H54 (cell line): ENCODE results near the gene B3GNT5.
A peak's percentile ranks its signal among the peaks of the same experiment; 100 is the strongest.

Experiments
- DNase-seq: peaks from one replicate; pipeline ENCODE4 v3.0.0; 2011; ENCODE audit warnings: low spot score, mixed read lengths; ENCODE audit not compliant: insufficient read length
- FAIRE-seq: peaks from 3 replicates; lab custom pipeline; 2011; peaks lifted over from hg19 to GRCh38; lab: Jason Lieb, UNC
- POLR2A ChIP-seq: IDR thresholded peaks from 2 replicates; pipeline ENCODE4 v1.6.1; 2011; ENCODE audit warnings: low read depth, mild to moderate bottlenecking, low read length

The B3GNT5 gene

DNA sequence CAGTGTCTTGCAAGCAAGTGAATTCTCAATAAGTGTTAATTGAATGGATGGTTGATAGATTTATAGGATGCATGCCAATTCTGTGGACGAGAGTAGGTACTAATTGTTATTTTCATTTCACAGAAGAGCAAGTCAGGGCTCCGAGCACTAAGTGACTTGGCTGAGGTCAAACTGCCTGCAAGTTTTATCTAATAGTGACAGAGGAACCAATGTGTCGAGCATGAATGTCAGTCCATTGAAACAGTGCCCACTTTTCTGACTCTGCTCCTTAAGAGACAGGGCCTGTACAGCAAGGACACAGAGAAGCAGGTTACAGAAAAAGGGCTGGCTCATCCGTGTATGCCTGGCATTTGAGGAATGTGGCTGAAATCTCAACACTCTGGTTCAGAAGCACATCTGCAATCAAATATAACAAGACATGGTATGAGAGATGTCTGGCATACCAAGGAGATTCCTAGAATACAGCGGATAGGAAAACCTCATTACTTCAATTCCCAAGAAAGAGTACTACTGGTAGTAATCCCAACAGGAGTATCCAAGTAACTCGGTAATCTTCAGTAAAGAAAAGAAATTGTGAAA is 6.0 kb upstream of the B3GNT5 start:
- no peak for TF ChIP-seq POLR2A
- FAIRE-seq (peak; percentile 61), DNase-seq (no peak)

DNA sequence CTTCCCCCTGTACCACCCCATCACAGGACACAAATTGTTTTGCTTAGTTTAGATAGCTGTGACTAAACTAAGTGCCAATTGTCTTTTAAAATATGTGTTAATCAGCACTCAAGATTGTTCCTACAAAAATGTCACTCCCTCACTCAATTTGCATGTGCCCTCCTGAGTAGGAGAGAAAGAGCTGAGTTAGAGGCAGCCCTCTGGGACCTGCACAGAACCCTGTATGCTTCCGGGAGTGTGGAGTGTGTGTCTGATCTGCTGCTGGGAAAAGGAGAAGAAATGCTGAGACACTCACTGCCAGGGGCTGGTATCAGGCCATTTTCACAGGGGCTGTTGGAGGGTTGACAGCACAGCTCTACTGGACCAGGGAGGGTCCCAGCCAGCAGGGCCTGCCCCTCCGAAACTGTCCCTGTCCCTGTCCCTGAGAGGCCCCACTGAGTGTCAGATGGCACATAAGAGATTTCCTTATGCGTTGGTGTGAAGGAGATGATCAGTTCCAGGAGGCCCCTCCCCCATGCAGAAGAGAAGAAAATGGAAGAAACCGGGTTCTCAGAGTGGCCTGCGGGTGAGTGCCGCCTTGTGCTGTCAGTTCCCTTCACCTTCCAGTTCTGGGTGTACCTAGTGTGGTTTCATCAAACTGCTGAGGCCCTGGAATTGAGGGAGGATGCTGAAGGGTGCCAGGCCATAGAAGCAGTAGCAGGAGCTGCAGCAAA is 3.9 kb upstream of the B3GNT5 start:
- no peak for TF ChIP-seq POLR2A
- DNase-seq (no peak), FAIRE-seq (no peak)

DNA sequence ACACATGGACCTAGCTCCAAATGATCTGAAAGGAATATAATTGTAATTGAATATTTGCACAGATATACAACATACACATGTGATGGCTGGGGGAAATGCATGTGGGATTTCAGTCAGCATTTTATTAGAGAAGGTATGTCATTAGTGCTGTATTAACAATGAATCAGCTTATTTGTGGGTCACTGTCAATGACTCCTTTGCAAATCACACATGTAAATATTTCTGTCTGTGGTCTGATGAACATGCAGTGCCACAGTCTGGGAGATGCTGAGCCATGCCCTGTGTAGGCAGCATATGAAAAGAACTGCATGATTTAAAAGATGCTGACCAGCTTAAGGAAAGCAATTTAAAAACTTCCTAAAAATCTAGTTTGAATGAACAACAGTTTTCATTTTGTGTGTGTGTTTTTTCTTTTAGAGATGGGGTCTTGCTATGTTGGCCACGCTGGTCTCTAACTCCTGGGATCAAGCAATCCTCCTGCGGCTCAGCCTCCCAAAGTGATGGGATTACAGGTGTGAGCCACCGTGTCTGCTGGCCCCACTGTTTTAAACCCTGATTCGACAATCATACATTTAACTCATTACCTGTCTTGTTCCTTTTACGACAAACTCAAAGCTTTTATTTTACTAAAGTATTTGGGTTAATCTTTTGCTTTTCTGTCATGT is 803 bp upstream of the B3GNT5 start:
- no peak for FAIRE-seq
- DNase-seq: no peak
- TF ChIP-seq POLR2A: no peak

DNA sequence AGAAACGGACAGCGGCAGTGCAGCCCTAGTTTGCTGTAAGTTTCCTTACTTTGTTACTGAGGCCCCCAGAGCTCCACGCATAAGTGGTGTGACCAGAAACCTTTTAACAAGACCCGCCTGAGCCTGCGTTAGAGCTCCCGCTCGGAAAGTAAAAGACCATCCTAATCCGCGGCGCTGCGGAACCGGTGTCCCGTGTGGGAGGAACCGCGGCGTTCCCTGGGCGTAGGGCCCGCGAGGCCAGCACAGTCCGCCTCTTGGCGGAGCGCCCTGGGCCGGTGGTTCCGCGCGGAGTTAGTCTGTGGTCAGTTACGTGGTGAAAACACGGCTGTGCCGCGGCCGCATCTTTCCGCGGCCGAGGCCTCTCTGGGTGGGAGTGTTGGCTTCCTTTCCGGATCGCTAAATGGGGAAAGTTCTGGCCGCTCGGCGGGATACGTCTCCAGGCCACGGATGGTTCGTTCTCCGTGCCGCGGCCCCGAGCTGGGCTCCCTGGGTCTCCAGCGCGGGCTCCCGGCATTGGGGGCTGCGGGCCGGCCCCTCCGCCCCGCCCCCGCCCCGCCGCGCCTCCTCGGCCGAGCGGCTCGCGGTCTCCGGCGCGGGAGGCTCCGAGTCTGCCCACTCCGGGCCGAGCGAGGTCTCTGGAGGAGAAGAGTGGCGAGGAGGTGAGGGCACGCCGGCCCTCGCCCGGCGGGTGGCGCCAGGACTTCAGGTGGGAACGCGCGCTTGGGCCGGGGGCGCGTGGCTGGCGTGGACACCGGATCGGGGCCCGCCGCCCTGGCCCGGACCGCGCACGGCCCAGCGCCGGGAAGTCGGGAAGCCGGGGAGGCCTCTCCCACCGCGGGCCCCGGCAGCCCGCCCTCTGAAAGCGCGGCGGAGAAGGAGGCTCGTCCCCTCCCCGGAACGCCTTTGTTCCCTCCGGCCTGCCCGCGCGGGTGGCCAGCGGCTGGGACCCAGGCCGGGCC is 754 bp downstream of the B3GNT5 start:
- TF ChIP-seq POLR2A: 0 out of 2 replicates have a peak, but pooled peaks have one; percentile 17
- FAIRE-seq (no peak), DNase-seq (peak; percentile 38)

DNA sequence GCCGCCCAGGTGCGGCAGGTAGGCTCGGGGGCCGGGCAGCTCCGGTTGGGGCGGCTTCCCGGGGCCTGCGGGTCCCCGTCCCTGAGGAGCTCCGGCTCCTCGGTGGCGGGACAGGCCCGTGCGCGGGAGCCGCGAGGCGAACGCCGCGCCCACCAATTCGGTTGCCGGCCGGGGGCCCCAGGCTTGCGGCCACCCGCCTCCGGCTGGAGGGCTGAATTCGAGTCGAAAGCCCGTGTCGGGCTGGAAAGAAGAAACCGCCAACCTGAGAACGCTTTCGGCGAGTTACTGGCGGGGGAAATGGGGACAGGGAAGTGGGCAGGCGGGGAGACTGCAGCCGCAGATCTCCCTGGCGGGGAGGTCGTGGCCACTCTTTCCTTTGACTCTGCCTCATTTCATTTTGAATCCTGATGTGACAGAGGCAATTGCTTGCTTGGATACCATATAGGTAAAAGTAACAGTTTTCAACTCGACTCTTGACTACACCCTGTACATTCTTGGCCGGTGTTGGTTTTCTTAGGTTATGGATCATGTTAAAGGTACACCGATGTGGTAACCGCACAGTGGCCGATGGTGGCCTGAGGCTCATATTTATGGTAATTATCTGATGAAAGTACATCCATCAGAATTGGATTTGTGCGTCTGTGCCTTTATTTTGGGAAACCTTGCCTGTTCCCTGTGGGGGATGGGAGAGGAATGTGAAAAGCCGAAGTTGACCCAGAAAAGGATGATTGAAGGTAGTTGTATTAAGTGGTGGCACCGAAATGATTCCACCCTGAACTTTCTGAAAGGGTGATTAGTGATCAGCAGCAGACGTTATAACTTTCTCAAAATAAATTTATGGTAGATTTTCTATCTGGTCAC is 1.7 kb downstream of the B3GNT5 start:
- no peak for TF ChIP-seq POLR2A
- DNase-seq: no peak
- FAIRE-seq: no peak

DNA sequence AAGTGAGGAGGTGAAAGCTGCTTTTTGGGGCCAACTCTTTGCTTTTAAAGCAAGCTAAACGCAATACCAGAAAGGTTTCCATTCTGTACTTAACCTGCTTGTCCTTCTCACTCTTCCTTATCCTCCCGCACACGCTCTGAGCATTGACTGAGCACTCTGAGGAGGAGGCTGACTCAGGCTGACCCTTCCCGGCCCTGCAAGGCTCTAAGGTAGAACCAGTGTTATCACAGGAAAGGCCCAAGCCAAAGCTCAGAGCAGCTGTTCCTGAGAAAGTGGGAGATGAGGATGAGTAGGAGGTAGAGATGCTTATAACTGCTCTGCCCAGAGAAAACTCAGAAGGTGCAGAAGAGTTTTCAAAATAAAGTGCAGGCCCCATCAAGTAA is 2.3 kb downstream of the B3GNT5 start:
- FAIRE-seq: peak; percentile 89
- TF ChIP-seq POLR2A: no peak
- no peak for DNase-seq

DNA sequence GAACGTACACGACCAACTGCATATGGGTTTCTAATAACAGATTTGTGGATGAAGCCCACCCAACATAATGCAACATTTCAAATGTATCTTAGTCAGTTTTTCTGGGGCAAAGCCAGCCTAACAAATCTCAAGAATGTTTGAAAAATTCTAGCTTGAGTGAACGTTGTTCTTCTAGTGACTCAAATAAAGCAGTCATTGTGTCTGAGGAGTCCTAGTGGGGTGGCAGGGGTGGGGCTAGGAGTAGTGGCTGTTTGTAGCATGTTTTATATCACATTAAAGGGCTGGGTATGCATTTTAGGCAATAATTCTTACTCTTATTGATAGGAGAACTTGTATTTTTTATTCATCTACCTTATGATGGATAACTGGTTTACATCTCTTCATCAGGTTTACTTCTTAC is 6.0 kb downstream of the B3GNT5 start:
- TF ChIP-seq POLR2A: no peak
- DNase-seq (no peak), FAIRE-seq (peak; percentile 90)

DNA sequence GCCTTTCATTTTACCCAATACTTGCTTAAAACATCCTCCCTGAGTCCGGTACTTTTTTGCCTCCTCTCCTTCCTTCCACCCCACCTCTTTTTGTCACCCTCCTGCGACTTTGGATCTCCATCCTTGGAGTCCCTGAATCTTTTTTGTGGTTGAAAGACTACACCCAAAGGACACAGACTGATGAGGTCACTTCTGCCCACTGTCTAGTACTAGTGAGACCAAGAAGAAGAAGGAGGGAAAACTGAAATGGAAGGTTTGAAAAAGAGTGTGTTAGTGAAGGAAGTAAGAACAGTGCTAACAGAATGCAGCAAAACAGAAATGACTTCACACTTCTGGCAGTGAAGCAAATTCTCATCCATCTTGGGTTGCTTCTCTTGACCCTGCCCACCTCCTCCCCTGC is 6.6 kb downstream of the B3GNT5 start:
- FAIRE-seq (peak; percentile 85), DNase-seq (no peak)

DNA sequence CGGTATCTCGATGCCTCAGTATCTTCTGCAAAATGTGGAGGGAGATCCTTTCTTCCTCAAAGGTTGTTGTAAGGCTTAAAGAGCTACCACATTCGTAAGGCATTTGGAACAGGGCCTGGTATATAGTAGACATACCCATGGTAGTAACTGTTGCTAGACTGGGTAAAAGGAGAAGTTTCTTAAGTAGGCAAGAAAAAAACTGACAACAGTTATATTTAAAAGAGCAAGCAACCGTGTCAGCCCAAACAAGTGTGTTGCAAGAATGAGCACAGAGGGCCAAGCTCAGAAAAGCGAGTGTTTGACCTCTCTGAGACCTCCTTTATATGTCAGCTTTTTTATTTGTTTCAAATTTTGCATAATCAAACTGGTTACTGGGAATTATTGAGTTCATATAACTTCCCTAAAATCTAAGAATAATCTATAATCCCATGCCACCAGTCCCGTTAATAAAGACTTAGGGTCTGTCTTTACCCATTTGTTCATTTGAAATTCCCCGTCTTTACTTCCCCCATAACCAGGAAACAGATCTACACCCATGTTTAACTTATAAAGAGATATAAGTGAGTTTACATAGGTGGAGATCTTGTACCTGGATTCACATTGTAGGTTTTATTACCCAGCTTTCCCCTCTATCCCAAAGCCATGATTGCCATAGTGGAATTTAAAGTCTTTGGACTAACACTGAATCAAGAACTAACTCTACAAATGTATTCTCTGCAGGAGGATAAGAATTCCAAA is 7.3 kb downstream of the B3GNT5 start:
- DNase-seq (no peak), FAIRE-seq (no peak)
- no peak for TF ChIP-seq POLR2A

More for the DNA sequence above, 6.6 kb downstream of the B3GNT5 start:
- no peak for TF ChIP-seq POLR2A

DNA sequence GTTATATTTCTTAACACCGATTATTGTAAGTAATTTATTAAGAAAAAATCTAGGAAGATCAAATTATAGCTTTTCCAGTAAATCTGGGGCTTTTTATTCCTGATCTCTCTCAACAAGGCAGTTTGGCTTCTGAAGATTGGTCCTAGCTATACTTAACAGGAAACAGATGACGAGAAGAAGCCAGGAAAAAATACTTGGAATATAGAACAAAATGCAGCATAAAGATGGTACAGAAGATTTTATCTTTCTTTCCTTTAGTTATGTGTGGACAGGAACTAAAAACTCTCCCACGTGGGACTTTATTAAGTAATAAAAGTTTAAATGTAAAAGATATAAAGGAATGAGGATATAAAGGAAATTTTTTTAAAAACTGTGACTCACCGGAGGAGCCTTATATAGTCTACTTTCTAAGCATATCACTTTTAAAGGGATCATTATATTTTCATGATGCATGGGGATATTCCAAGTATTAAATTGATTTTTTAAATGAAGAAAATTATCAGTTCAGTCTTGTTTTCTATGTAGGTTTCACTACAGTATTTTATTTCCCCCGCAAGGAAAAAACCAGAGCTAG is 8.2 kb downstream of the B3GNT5 start:
- TF ChIP-seq POLR2A: no peak
- DNase-seq (no peak), FAIRE-seq (peak; percentile 27)

DNA sequence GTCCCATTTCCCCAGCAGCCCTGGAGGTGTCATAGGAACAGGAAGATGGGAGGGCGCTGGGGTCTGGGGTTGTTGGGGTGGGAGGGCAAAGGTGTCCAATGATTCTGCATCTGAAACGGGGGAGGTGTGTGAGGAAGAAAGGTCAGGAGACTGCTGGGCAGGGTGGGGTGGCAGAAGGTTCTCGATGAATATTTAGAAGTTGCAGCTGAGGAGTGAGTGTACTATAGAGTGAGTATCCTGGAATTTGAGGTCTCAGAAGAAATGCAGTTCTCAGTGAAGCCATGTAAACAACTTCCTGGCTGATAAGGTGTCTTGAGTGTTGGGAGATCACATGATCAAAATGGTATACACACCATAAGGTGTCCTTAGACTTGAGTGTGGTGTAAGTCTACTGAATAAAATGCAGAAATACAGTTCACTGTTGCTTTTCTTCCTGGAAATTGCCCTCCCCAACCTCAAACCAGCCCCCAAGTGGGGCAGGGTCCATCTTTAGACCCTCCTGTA is 9.9 kb downstream of the B3GNT5 start:
- FAIRE-seq: peak; percentile 74
- DNase-seq: no peak
- TF ChIP-seq POLR2A: no peak

DNA sequence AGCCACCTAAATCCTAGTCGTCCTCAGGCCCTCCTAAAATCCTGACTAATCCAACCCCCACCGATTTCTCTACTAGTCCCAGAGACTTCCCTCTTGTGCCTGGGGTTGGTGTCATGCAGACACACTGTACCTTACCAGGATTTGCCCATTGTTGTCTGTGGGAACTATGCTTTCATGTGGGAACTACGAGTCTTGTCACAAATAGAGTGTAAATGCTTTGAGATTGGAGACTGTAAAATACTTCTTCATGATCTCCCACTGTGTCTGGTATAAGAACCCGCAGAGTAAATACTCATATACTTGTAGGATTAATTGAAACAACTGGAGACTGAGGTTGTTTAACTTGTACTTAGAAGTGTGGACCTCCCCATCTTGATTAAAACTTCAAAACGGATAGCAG is 11.2 kb downstream of the B3GNT5 start:
- FAIRE-seq (peak; percentile 61), DNase-seq (no peak)
- no peak for TF ChIP-seq POLR2A
